Mesendoderm (in vitro differentiated cells): ENCODE data around the gene UBE3D.
"Not testable (repeated sequence)": the region's sequence is repeated elsewhere in the genome, so short reads cannot be mapped to it uniquely, and the experiment has no call there.

ENCODE experiments used
- DNase-seq: peaks from one replicate; pipeline ENCODE4 v3.0.0; 2013
- H2AK5ac ChIP-seq: 2 replicates; pipeline ENCODE4 v1.6.1; 2013; ENCODE audit warnings: low read length, inconsistent platforms
- H2BK120ac ChIP-seq: 2 replicates; pipeline ENCODE4 v1.6.1; 2013; ENCODE audit warnings: low read depth, mild to moderate bottlenecking, low read length, moderate library complexity, mixed read lengths
- H2BK15ac ChIP-seq: replicated peaks from 2 replicates; pipeline ENCODE4 v1.6.1; 2013; ENCODE audit warnings: low read depth, mild to moderate bottlenecking, moderate library complexity
- H2BK5ac ChIP-seq: 2 replicates; pipeline ENCODE4 v1.6.1; 2013; ENCODE audit warnings: low read length, inconsistent platforms
- H3K18ac ChIP-seq: 2 replicates; pipeline ENCODE4 v1.6.1; 2013; ENCODE audit warnings: mild to moderate bottlenecking, low read length, mixed read lengths
- H3K23ac ChIP-seq: one replicate; pipeline ENCODE4 v1.6.1; 2013; ENCODE audit warnings: low read length
- H3K27ac ChIP-seq: 2 replicates; pipeline ENCODE4 v1.5.1; 2013; ENCODE audit warnings: low read depth, mild to moderate bottlenecking, inconsistent platforms, low read length, moderate library complexity
- H3K27me3 ChIP-seq: 2 replicates; pipeline ENCODE4 v1.6.1; 2013; ENCODE audit warnings: low read length, control low read depth, mild to moderate bottlenecking, inconsistent platforms; ENCODE audit not compliant: insufficient read depth, poor library complexity
- H3K36me3 ChIP-seq: 2 replicates; pipeline ENCODE4 v1.6.1; 2013; ENCODE audit warnings: low read length, inconsistent platforms; ENCODE audit not compliant: control insufficient read depth, insufficient read depth
- H3K4ac ChIP-seq: one replicate; pipeline ENCODE4 v1.6.1; 2013; ENCODE audit warnings: low read depth, mild to moderate bottlenecking, low read length, moderate library complexity
- H3K4me1 ChIP-seq: 2 replicates; pipeline ENCODE4 v1.6.1; 2013; ENCODE audit warnings: low read depth, low read length, inconsistent platforms; ENCODE audit not compliant: control insufficient read depth
- H3K4me2 ChIP-seq: 2 replicates; pipeline ENCODE4 v1.6.1; 2013; ENCODE audit warnings: low read length
- H3K4me3 ChIP-seq: 2 replicates; pipeline ENCODE4 v1.5.1; 2013; ENCODE audit warnings: mild to moderate bottlenecking, low read length
- H3K56ac ChIP-seq: one replicate; pipeline ENCODE4 v1.6.1; 2013; ENCODE audit warnings: low read length
- H3K79me1 ChIP-seq: 2 replicates; pipeline ENCODE4 v1.6.1; 2013; ENCODE audit warnings: low read length, inconsistent platforms
- H3K79me2 ChIP-seq: 2 replicates; pipeline ENCODE4 v1.6.1; 2013; ENCODE audit warnings: mild to moderate bottlenecking, low read length; ENCODE audit not compliant: control insufficient read depth, insufficient read depth
- H3K9ac ChIP-seq: 2 replicates; pipeline ENCODE4 v1.6.1; 2013; ENCODE audit warnings: low read length, inconsistent platforms
- H4K5ac ChIP-seq: one replicate; pipeline ENCODE4 v1.6.1; 2013; ENCODE audit warnings: low read length
- H4K8ac ChIP-seq: one replicate; pipeline ENCODE4 v1.6.1; 2013; ENCODE audit warnings: low read depth, mild to moderate bottlenecking, control low read depth, low read length, moderate library complexity
- WGBS: extraction: QIAGEN DNeasy Blood & Tissue Kit; methylation state at CpG from one replicate; pipeline ENCODE4 v1.1.7; 2013; ENCODE audit warnings: low lambda C conversion rate, missing lambda C conversion rate; ENCODE audit not compliant: insufficient coverage; ENCODE audit errors: extremely low coverage; 5-methylcytosine and 5-hydroxymethylcytosine counted together

The UBE3D gene

DNA sequence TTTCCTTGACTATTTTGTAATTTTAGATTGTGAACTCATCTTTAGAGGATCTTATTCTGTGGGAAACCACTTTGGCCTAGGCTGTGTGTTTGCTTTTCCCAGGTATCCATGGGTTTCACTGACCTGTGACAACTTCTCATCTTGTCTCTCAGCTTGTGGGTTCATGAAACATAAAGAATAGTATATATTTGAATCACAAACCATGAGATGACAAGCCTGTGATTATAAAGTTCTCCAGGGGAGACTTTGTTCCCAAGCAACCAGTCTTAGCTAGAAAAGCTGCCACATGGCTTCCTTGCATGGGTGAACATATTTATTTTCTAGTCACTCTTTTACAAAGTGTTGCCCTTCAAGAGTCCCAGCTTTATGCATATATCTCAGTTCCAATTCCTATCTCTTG is 201.9 kb downstream of the UBE3D start:
- Histone ChIP-seq H4K5ac (no peak overlapping the region), H3K4me2 (no peak overlapping the region), H3K23ac (no peak overlapping the region), H4K8ac (no peak overlapping the region), H3K4me1 (no peaks in the 10 kb centered on the region), H2BK15ac (no peak overlapping the region), H3K4ac (no peak overlapping the region), H3K27me3 (no peaks in the 10 kb centered on the region), H3K79me1 (no peaks in the 10 kb centered on the region), H3K27ac (no peak overlapping the region), H3K4me3 (no peak overlapping the region), H2BK120ac (no peak overlapping the region), H2BK5ac (no peak overlapping the region), H3K36me3 (no peaks in the 10 kb centered on the region), H2AK5ac (no peak overlapping the region), H3K56ac (no peak overlapping the region), H3K79me2 (no peaks in the 10 kb centered on the region), H3K18ac (no peak overlapping the region), H3K9ac (no peak overlapping the region)
- DNase-seq = no peak

DNA sequence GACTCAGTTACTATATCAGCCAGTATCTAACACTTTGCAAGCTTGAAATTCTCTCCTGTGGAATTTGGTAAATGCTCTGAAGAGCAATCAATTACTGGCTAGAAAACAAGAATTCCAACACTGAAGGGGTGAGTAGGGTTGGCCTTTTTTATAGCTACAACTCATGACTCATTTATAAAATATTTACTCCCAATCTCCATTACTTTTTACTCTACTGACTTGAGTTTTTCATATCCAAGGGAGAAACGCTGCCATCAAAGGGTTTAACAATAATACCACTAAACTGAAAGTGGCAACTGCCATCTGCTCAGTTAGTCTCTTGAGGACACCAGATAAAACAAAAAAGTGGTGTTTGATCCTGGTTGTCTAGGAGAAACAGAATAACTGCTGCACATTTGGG is 203.1 kb downstream of the UBE3D start:
- H3K4me3 ChIP-seq = no peak overlapping the region
- H3K18ac ChIP-seq = no peak overlapping the region
- no peak overlapping the region for H2BK15ac ChIP-seq
- H3K36me3 ChIP-seq = no peaks in the 10 kb centered on the region
- no CpG with 5 or more reads among the region's 1 CpG for WGBS
- no peak overlapping the region for H4K8ac ChIP-seq
- H3K23ac ChIP-seq = no peak overlapping the region
- H3K27ac ChIP-seq = no peak overlapping the region
- no peak overlapping the region for H4K5ac ChIP-seq
- no peak overlapping the region for H2BK5ac ChIP-seq
- no peak overlapping the region for H2BK120ac ChIP-seq
- no peak overlapping the region for H3K4me2 ChIP-seq
- H3K9ac ChIP-seq = no peak overlapping the region
- H3K79me2 ChIP-seq = no peaks in the 10 kb centered on the region
- DNase-seq = peak; percentile 36
- H3K4ac ChIP-seq = no peak overlapping the region
- no peaks in the 10 kb centered on the region for H3K27me3 ChIP-seq
- no peak overlapping the region for H3K56ac ChIP-seq
- no peaks in the 10 kb centered on the region for H3K4me1 ChIP-seq
- no peaks in the 10 kb centered on the region for H3K79me1 ChIP-seq
- no peak overlapping the region for H2AK5ac ChIP-seq

DNA sequence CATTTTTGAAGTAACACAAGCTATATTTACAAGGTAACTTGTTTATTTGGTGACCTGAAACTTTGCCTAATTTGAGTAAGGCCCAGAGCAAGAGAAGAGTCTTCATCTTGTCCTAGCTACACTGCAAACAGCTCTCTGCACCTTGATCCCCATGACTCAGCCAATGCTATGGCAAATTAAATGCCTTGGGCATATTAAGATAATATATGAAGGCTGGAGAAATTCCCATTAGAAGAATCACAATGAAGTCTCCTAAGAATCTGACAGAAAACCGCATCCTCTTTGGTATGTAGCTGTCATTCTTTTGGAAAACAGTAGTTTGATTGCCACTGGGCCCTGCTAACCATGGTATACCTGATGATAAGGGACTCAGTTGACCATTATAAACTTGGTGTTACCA is 204.5 kb downstream of the UBE3D start:
- H3K4me1 ChIP-seq = no peaks in the 10 kb centered on the region
- H2AK5ac ChIP-seq = no peak overlapping the region
- no CpG with 5 or more reads among the region's 1 CpG for WGBS
- no peak overlapping the region for H4K8ac ChIP-seq
- no peak overlapping the region for H2BK15ac ChIP-seq
- H3K27me3 ChIP-seq = no peaks in the 10 kb centered on the region
- H3K27ac ChIP-seq = no peak overlapping the region
- no peak overlapping the region for H3K4me3 ChIP-seq
- H3K56ac ChIP-seq = no peak overlapping the region
- H3K4me2 ChIP-seq = no peak overlapping the region
- no peak overlapping the region for H2BK120ac ChIP-seq
- DNase-seq = no peak
- no peaks in the 10 kb centered on the region for H3K79me1 ChIP-seq
- no peak overlapping the region for H2BK5ac ChIP-seq
- H3K23ac ChIP-seq = no peak overlapping the region
- H3K79me2 ChIP-seq = no peaks in the 10 kb centered on the region
- no peak overlapping the region for H4K5ac ChIP-seq
- no peak overlapping the region for H3K9ac ChIP-seq
- H3K36me3 ChIP-seq = no peaks in the 10 kb centered on the region
- no peak overlapping the region for H3K4ac ChIP-seq
- H3K18ac ChIP-seq = no peak overlapping the region

DNA sequence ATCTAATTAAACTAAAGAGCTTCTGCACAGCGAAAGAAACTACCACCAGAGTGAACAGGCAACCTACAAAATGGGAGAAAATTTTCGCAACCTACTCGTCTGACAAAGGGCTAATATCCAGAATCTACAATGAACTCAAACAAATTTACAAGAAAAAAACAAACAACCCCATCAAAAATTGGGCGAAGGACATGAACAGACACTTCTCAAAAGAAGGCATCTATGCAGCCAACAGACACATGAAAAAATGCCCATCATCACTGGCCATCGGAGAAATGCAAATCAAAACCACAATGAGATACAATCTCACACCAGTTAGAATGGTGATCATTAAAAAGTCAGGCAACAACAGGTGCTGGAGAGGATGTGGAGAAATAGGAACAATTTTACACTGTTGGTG is 209.6 kb downstream of the UBE3D start:
- not testable (repeated sequence) for H2BK15ac ChIP-seq, DNase-seq, H3K36me3 ChIP-seq, H3K79me2 ChIP-seq, H2AK5ac ChIP-seq, H3K4me1 ChIP-seq, H3K27ac ChIP-seq, H3K4me3 ChIP-seq, H3K9ac ChIP-seq, H3K23ac ChIP-seq, H3K27me3 ChIP-seq, H3K18ac ChIP-seq, H3K56ac ChIP-seq, H2BK120ac ChIP-seq, H4K5ac ChIP-seq, H2BK5ac ChIP-seq, H3K4ac ChIP-seq, H4K8ac ChIP-seq, H3K79me1 ChIP-seq, H3K4me2 ChIP-seq
- WGBS = no CpG with 5 or more reads among the region's 5 CpGs

DNA sequence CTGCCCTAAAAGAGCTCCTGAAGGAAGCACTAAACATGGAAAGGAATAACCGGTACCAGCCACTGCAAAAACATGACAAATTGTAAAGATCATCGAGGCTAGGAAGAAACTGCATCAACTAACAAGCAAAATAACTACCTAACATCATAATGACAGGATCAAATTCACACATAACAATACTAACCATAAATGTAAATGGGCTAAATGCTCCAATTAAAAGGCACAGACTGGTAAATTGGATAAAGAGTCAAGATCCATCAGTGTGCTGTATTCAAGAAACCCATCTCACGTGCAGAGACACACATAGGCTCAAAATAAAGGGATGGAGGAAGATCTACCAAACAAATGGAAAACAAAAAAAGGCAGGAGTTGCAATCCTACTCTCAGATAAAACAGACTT is 212.7 kb downstream of the UBE3D start:
- H3K4me2 ChIP-seq, H3K79me1 ChIP-seq, H3K56ac ChIP-seq, H3K18ac ChIP-seq, H3K4ac ChIP-seq, H4K8ac ChIP-seq, H3K9ac ChIP-seq, H2BK5ac ChIP-seq, H4K5ac ChIP-seq, H3K27me3 ChIP-seq, H2BK15ac ChIP-seq, H3K79me2 ChIP-seq, H3K4me3 ChIP-seq, DNase-seq, H3K23ac ChIP-seq, H3K36me3 ChIP-seq, H3K4me1 ChIP-seq, H2AK5ac ChIP-seq, H2BK120ac ChIP-seq, H3K27ac ChIP-seq: not testable (repeated sequence)
- WGBS = no CpG with 5 or more reads among the region's 3 CpGs

DNA sequence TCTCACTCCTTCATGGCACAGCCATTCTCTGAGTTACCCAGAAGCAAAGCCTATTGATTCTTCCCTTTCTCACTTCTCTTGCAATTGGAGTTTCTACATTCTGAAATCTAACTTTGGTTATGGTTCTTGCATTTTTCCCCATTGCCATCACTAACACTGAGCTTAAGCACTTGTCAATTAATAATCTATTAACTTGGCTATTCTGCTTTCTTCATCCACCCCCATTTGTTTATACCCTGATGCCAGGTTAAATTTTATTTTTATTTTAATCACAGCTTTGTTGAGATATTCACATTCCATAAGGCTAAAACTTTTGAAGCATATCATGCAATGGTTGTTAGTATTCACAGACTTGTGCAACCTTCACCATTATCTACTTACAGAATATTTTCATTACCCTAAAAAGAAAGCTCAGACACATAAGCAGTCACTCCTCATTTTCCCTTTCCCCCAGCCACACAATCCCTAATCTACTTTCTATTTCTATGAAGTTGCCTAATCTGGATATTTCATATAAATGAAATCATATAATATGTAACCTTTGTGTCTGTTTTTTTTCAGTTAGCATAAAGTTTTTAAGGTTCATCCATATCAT is 222.3 kb downstream of the UBE3D start:
- H3K79me2 ChIP-seq = no peaks in the 10 kb centered on the region
- H2BK5ac ChIP-seq = no peak overlapping the region
- no peaks in the 10 kb centered on the region for H3K27me3 ChIP-seq
- H4K8ac ChIP-seq = no peak overlapping the region
- H3K36me3 ChIP-seq = no peaks in the 10 kb centered on the region
- no peaks in the 10 kb centered on the region for H3K79me1 ChIP-seq
- DNase-seq = no peak
- H3K4me1 ChIP-seq = no peaks in the 10 kb centered on the region
- no peak overlapping the region for H2BK120ac ChIP-seq
- no peak overlapping the region for H3K4me2 ChIP-seq
- no peak overlapping the region for H2AK5ac ChIP-seq
- H4K5ac ChIP-seq = no peak overlapping the region
- no peak overlapping the region for H3K56ac ChIP-seq
- no peak overlapping the region for H3K23ac ChIP-seq
- H3K4ac ChIP-seq = no peak overlapping the region
- H3K27ac ChIP-seq = no peak overlapping the region
- H3K18ac ChIP-seq = no peak overlapping the region
- H3K9ac ChIP-seq = no peak overlapping the region
- no peak overlapping the region for H2BK15ac ChIP-seq
- H3K4me3 ChIP-seq = no peak overlapping the region
